Vagina (tissue), 2 donors: ENCODE results near the gene OR6V1.

Experiments
- CTCF ChIP-seq, 3 experiments: fragments of 450-650 bp in 2 of 3; fragments of 200-600 bp in 1 of 3; sonication (generic) in 1 of 3; IDR thresholded peaks; one replicate each; pipeline ENCODE4 v1.5.1; 2017 to 2019; ENCODE audit warnings: antibody characterized with exemption in 3 of 3, mild to moderate bottlenecking in 2 of 3, moderate library complexity in 2 of 3
- POLR2A ChIP-seq, 2 donors: fragments of 450-650 bp; IDR thresholded peaks; one replicate each; pipeline ENCODE4 v1.6.1; 2017; ENCODE audit warnings: antibody characterized with exemption in 2 of 2, mild to moderate bottlenecking in 2 of 2, moderate library complexity in 2 of 2

GRCh38 chr7:143074141-143074540, 22.0 kb downstream of the OR6V1 start:
- TF ChIP-seq CTCF (IDR thresholded peaks at IDR 0.05) = no peak
- no peak for TF ChIP-seq POLR2A (IDR thresholded peaks at IDR 0.05)
